ENCODE measurements around the gene ZNF425. TPM values are rescaled to one million over a fixed set of nuclear protein-coding genes. Genes with fewer than 3 reads are reported as not detected.
A peak's percentile ranks its signal among the peaks of the same experiment; 100 is the strongest.
"Not testable (repeated sequence)": the region's sequence is repeated elsewhere in the genome, so short reads cannot be mapped to it uniquely, and the experiment has no call there.

Gene ZNF425
- total and polyA plus RNA-seq, 9 donors, result 1.4 to 9.0 (median 3.8) TPM

GRCh38 chr7:149067869-149068268, 58.3 kb downstream of the ZNF425 start:
- no peaks in the 10 kb centered on the region for H3K9me3 ChIP-seq
- no peaks in the 10 kb centered on the region for H3K4me1 ChIP-seq (ENCODE audit: insufficient read depth)
- no peaks in the 10 kb centered on the region for H3K27me3 ChIP-seq
- TF ChIP-seq CTCF (IDR thresholded peaks at IDR 0.05), result no peak
- intact Hi-C loops (cut with DNase I), result loop anchor here in 3 of 4 donors (5.0 to 10.0 kb wide), 2 partner anchors 61 to 63 kb away; no protein-coding TSS in a partner anchor
- no peaks in the 10 kb centered on the region for H3K36me3 ChIP-seq
- H3K27ac ChIP-seq, result no peak overlapping the region
- no peak for DNase-seq
- WGBS, 3 donors, result 57 to 65% (median 63%) methylated on average over 4 of the region's 4 CpGs
- H3K4me3 ChIP-seq, result no peak overlapping the region

- Histone ChIP-seq H3K4me3 (no peak overlapping the region), H3K9me3 (no peaks in the 10 kb centered on the region), H3K27ac (no peak overlapping the region), H3K27me3 (no peaks in the 10 kb centered on the region), H3K4me1 (ENCODE audit: insufficient read depth) (peaks cover 1% of the 10 kb centered on the region), H3K36me3 (no peaks in the 10 kb centered on the region)
- TF ChIP-seq EP300 (IDR thresholded peaks at IDR 0.05) (no peak), POLR2A (IDR thresholded peaks at IDR 0.05) (no peak), CTCF (IDR thresholded peaks at IDR 0.05) (no peak)
- intact Hi-C loops (cut with DNase I), result loop anchor here in 1 of 4 donors (10.0 kb wide), 1 partner anchor 59 kb away; no protein-coding TSS in a partner anchor
- no peak for DNase-seq
These were observed 62.6 kb downstream of the ZNF425 start for GRCh38 chr7:149063476-149063875.

DNA sequence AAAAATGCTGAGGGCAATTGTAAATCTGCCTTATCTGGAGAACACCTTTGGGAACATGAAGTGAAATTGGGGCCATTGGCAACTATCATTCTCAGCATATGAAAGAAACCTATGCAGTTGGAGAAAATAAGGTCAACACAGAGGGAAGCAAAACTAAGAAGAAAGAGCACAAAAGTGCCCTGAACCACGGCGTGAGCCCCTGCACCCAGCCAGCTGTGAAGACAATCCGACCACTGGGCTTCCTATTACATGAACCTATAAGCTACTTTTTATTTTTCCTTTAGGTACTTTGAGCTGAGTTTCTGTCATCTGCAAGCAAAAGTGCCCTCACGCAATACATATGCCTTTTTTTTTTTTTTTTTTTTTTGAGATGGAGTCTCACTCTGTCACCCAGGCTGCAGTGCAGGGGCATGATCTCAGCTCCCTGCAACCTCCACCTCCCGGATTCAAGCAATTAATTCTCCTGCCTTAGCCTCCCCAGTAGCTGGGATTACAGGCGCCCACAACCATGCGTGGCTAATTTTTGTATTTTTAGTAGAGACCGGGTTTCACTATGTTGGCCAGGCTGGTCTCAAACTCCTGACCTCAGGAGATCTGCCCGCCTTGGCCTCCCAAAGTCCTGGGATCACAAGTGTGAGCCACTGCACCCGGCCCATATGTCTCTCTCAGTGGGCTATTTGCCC, 63.8 kb downstream of the ZNF425 start:
- WGBS, 3 donors, result 80 to 91% (median 88%) methylated on average over 10 of the region's 10 CpGs
- intact Hi-C loops (cut with DNase I), result loop anchor here in 1 of 4 donors (10.0 kb wide), 1 partner anchor 58 kb away; no protein-coding TSS in a partner anchor
- not testable (repeated sequence) for H3K27me3 ChIP-seq; DNase-seq; H3K36me3 ChIP-seq; H3K27ac ChIP-seq; H3K4me1 ChIP-seq (ENCODE audit: insufficient read depth); H3K9me3 ChIP-seq; H3K4me3 ChIP-seq

- WGBS, 3 donors, result 5 to 14% (median 5%) methylated on average over 1 of the region's 1 CpG
- TF ChIP-seq POLR2A (IDR thresholded peaks at IDR 0.05), result no peak
- TF ChIP-seq CTCF (IDR thresholded peaks at IDR 0.05), result no peak
- TF ChIP-seq EP300 (IDR thresholded peaks at IDR 0.05), result no peak
- Histone ChIP-seq H3K9me3 (no peaks in the 10 kb centered on the region), H3K27ac (peak overlapping the region in 1 of 2 donors; percentile 28), H3K4me3 (no peak overlapping the region), H3K36me3 (no peaks in the 10 kb centered on the region), H3K27me3 (no peaks in the 10 kb centered on the region), H3K4me1 (ENCODE audit: insufficient read depth) (peaks cover 1% of the 10 kb centered on the region)
- no peak for DNase-seq
- intact Hi-C loops (cut with DNase I), result loop anchor here in 1 of 4 donors (10.0 kb wide), 1 partner anchor 55 kb away; no protein-coding TSS in a partner anchor
These were observed 66.0 kb downstream of the ZNF425 start for GRCh38 chr7:149060156-149060555.

DNA sequence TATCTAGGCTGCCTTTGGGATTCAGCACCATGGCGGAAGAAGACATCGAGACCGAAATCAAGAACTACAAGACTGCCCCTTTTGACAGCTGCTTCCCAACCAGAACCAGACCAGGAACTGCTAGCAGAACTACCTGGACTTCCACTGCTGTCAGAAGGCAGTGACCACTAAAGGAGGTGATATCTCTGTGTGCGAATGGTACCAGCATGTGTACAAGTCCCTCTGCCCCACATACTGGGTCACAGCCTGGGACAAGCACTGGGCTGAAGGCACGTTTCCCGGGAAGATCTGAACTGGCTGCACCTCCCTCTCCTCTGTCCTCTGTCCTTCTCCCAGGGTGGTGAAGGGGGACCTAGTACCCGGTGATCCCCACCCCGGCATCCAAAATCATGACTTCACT, 72.2 kb downstream of the ZNF425 start:
- 87 to 93% (median 92%) methylated on average over 8 of the region's 8 CpGs for WGBS, 3 donors
- H3K36me3 ChIP-seq, result no peaks in the 10 kb centered on the region
- no peak for DNase-seq
- intact Hi-C loops (cut with DNase I), result loop anchor here in 1 of 4 donors (2.0 kb wide), 1 partner anchor 37 kb away; no protein-coding TSS in a partner anchor
- H3K4me3 ChIP-seq, result no peak overlapping the region
- H3K9me3 ChIP-seq, result no peaks in the 10 kb centered on the region
- H3K27ac ChIP-seq, result no peak overlapping the region
- H3K27me3 ChIP-seq, result no peaks in the 10 kb centered on the region
- no peak for TF ChIP-seq EP300 (IDR thresholded peaks at IDR 0.05)
- no peak for TF ChIP-seq CTCF (IDR thresholded peaks at IDR 0.05)
- H3K4me1 ChIP-seq (ENCODE audit: insufficient read depth), result no peaks in the 10 kb centered on the region
